ENCODE results near the gene SUSD4. TPM values are rescaled to one million over a fixed set of nuclear protein-coding genes. Genes with fewer than 3 reads are reported as not detected.

The SUSD4 gene
- total and polyA plus RNA-seq, 9 of the 15 experiments (the other 6 are each of a cell fraction or from before 2014, with no cell fraction given): 0.06 to 1.7 (median 0.09) TPM; not detected in 4

DNA sequence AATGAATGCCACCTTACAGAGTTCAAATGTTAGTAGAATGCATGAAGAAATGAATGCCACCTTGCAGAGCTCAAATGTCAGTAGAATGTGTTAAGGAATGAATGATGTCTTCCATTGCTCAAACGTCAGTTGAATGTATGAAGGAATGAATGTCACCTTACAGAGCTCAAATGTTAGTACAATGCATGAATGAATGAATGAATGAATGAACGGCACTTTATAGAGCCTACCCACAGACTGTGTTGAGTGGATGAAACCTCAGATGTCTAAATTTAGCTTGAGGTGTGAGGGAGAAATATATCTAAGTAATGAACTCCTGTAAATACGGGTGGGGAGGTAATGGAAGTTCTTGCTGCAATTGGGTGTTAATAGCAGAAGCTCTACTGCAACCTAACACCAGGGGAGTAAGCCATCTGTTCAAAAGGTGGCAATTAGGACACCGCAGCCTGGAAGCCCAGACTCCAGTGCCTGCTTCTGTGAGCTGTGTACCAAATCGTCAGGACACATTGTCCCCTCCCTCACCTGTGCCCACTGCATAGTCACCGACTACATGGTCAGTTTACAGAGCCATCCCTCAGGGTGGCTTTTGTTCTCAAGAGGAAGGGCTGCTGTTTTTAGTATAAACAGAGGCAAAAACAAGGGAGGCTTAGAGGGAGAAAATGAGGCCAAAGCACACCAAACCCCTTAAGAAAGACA, 26.7 kb downstream of the SUSD4 start (continued):
- TF ChIP-seq, protein P1, sequence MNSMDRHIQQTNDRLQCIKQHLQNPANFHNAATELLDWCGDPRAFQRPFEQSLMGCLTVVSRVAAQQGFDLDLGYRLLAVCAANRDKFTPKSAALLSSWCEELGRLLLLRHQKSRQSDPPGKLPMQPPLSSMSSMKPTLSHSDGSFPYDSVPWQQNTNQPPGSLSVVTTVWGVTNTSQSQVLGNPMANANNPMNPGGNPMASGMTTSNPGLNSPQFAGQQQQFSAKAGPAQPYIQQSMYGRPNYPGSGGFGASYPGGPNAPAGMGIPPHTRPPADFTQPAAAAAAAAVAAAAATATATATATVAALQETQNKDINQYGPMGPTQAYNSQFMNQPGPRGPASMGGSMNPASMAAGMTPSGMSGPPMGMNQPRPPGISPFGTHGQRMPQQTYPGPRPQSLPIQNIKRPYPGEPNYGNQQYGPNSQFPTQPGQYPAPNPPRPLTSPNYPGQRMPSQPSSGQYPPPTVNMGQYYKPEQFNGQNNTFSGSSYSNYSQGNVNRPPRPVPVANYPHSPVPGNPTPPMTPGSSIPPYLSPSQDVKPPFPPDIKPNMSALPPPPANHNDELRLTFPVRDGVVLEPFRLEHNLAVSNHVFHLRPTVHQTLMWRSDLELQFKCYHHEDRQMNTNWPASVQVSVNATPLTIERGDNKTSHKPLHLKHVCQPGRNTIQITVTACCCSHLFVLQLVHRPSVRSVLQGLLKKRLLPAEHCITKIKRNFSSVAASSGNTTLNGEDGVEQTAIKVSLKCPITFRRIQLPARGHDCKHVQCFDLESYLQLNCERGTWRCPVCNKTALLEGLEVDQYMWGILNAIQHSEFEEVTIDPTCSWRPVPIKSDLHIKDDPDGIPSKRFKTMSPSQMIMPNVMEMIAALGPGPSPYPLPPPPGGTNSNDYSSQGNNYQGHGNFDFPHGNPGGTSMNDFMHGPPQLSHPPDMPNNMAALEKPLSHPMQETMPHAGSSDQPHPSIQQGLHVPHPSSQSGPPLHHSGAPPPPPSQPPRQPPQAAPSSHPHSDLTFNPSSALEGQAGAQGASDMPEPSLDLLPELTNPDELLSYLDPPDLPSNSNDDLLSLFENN (IDR thresholded peaks at IDR 0.05; ENCODE audit: low read depth in 2 of 2, low read length in 2 of 2): no peak

- Histone ChIP-seq H2AFZ (ENCODE audit: low read depth, low read length) (no peak overlapping the region), H3K4me2 (ENCODE audit: insufficient read depth, low read length) (no peak overlapping the region), H3K4me1 (replicated peaks in 1 of 2; ENCODE audit: control insufficient read depth in 2 of 2, insufficient read depth in 2 of 2, low read length in 2 of 2) (no peaks in the 10 kb centered on the region; a peak in 1 of 5 replicates), H3K9me3 (replicated peaks; ENCODE audit: control insufficient read depth, insufficient read depth, low read depth, low read length) (no peaks in the 10 kb centered on the region), H3K36me3 (ENCODE audit: control insufficient read depth, insufficient read depth, low read length) (no peaks in the 10 kb centered on the region), H4K20me1 (replicated peaks; ENCODE audit: control insufficient read depth, insufficient read depth, low read length) (no peaks in the 10 kb centered on the region), H3K79me2 (ENCODE audit: control insufficient read depth, insufficient read depth, low read length) (no peaks in the 10 kb centered on the region), H3K9me1 (ENCODE audit: control insufficient read depth, insufficient read depth, low read length) (no peaks in the 10 kb centered on the region), H3K27me3 (ENCODE audit: control insufficient read depth in 2 of 2, insufficient read depth in 2 of 2, low read length in 2 of 2) (peaks cover 28 to 42% of the 10 kb centered on the region in 2 experiments), H3K4me3 (no peak overlapping the region), H3K27ac (ENCODE audit: extremely low read depth, low read depth, low read length) (no peak overlapping the region), H3K9ac (ENCODE audit: insufficient read depth in 1 of 2, low read depth in 2 of 2, low read length in 2 of 2) (no peak overlapping the region)
- FAIRE-seq (no peak), ATAC-seq (no peak), DNase-seq (ENCODE audit: extremely low read depth in 1 of 4, low spot score in 3 of 4) (no peak)
- CTCF ChIA-PET (ENCODE audit: low intra/inter-chr PET ratio): no interaction called here
- no TSS peak for BruUV-seq (replicated peaks)
- in situ Hi-C loops (cut with MboI) (no loop called here), intact Hi-C loops (cut with micrococcal nuclease) (loop anchor here (5.0 kb wide), 1 partner anchor 157 kb away; no protein-coding TSS in a partner anchor)
- POLR2A ChIA-PET: interaction anchor here (0.8 kb wide), 1 partner anchor 9 kb away, joined by 3 read pairs; no protein-coding TSS in a partner anchor
- 10% methylated on average over 2 of the region's 2 CpGs for WGBS (ENCODE audit: insufficient coverage, low coverage, missing lambda C conversion rate)
- no peak for TF ChIP-seq ZNF121 (CRISPR knock-in tag; conservative IDR thresholded peaks at IDR 0.05)
- TF ChIP-seq PRDM10 (IDR thresholded peaks at IDR 0.05; ENCODE audit: partially characterized antibody): no peak
- TF ChIP-seq, protein P2, sequence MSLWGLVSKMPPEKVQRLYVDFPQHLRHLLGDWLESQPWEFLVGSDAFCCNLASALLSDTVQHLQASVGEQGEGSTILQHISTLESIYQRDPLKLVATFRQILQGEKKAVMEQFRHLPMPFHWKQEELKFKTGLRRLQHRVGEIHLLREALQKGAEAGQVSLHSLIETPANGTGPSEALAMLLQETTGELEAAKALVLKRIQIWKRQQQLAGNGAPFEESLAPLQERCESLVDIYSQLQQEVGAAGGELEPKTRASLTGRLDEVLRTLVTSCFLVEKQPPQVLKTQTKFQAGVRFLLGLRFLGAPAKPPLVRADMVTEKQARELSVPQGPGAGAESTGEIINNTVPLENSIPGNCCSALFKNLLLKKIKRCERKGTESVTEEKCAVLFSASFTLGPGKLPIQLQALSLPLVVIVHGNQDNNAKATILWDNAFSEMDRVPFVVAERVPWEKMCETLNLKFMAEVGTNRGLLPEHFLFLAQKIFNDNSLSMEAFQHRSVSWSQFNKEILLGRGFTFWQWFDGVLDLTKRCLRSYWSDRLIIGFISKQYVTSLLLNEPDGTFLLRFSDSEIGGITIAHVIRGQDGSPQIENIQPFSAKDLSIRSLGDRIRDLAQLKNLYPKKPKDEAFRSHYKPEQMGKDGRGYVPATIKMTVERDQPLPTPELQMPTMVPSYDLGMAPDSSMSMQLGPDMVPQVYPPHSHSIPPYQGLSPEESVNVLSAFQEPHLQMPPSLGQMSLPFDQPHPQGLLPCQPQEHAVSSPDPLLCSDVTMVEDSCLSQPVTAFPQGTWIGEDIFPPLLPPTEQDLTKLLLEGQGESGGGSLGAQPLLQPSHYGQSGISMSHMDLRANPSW (CRISPR knock-in tag; IDR thresholded peaks at IDR 0.05): no peak
- no peak for TF ChIP-seq GMEB1 (CRISPR knock-in tag; IDR thresholded peaks at IDR 0.05)
- TF ChIP-seq KAT7 (CRISPR knock-in tag; IDR thresholded peaks at IDR 0.05; ENCODE audit: borderline replicate concordance): no peak
Measured at GRCh38 chr1:223334156-223334555, 29.8 kb downstream of the SUSD4 start.

Measured in K562 (cell line).